ENCODE data around the gene LPIN2. TPM values are rescaled to one million over a fixed set of nuclear protein-coding genes. Genes with fewer than 3 reads are reported as not detected.
"Not testable (repeated sequence)": the region's sequence is repeated elsewhere in the genome, so short reads cannot be mapped to it uniquely, and the experiment has no call there.

Gene LPIN2
- total and polyA plus RNA-seq, 3 experiments from 2014 or later, result 68.6 to 83.2 (median 82.9) TPM

GRCh38 chr18:3014503-3015203 is 1.7 kb upstream of the LPIN2 start:
- Mint-ChIP-seq H3K27me3 (peaks cover 2 to 3% of the 10 kb centered on the region in 2 donors), H3K27ac (peak overlapping the region in 6 of 8 donors; percentile 40 to 87 (median 61)), H3K36me3 (peaks cover 0 to 22% (median 2%) of the 10 kb centered on the region in 3 donors), H3K4me3 (peak overlapping the region in 2 of 7 donors; percentile 21 to 61), H3K9me3 (no peaks in the 10 kb centered on the region), H3K4me1 (peaks cover 53 to 62% (median 59%) of the 10 kb centered on the region in 3 donors)
- peaks cover 6% of the 10 kb centered on the region for H3K36me3 ChIP-seq (ENCODE audit: insufficient read depth, low read length)
- no peaks in the 10 kb centered on the region for H3K27me3 ChIP-seq (ENCODE audit: insufficient read depth, low read length, poor library complexity, severe bottlenecking)
- ChIA-PET POLR2A (no interaction called here), CTCF (interaction anchor here (0.7 to 9.1 kb wide), 7 partner anchors 9 to 137 kb away, joined by 3 to 71 read pairs (median 4); no protein-coding TSS in a partner anchor)
- H3K9me3 ChIP-seq (ENCODE audit: low read length), result no peaks in the 10 kb centered on the region
- H3K4me1 ChIP-seq (ENCODE audit: insufficient read depth, low read length), result peaks cover 63% of the 10 kb centered on the region
- H3K4me3 ChIP-seq (ENCODE audit: low read length), result no peak overlapping the region
- H3K27ac ChIP-seq (ENCODE audit: low read depth, low read length), result no peak overlapping the region
- DNase-seq, result no peak

- Mint-ChIP-seq H3K4me3 (peak overlapping the region; percentile 93 to 97 (median 97)), H3K9me3 (no peaks in the 10 kb centered on the region), H3K36me3 (peaks cover 4 to 34% (median 4%) of the 10 kb centered on the region in 3 donors), H3K27me3 (peaks cover 2 to 3% of the 10 kb centered on the region in 2 donors), H3K4me1 (peaks cover 63 to 77% (median 72%) of the 10 kb centered on the region in 3 donors), H3K27ac (peak overlapping the region; percentile 90 to 98 (median 96))
- DNase-seq, result peak; percentile 38 to 69 (median 55)
- ChIA-PET POLR2A (interaction anchor here (0.7 to 1.3 kb wide), 3 partner anchors 48 to 234 kb away, joined by 3 to 15 read pairs (median 5); no protein-coding TSS in a partner anchor), CTCF (interaction anchor here (5.0 to 9.1 kb wide), 2 partner anchors 18 to 51 kb away, joined by 27 to 71 read pairs; no protein-coding TSS in a partner anchor)
- no peaks in the 10 kb centered on the region for H3K27me3 ChIP-seq (ENCODE audit: insufficient read depth, low read length, poor library complexity, severe bottlenecking)
- peak overlapping the region; percentile 55 for H3K27ac ChIP-seq (ENCODE audit: low read depth, low read length)
- H3K9me3 ChIP-seq (ENCODE audit: low read length), result no peaks in the 10 kb centered on the region
- peak overlapping the region; percentile 42 for H3K4me3 ChIP-seq (ENCODE audit: low read length)
- peaks cover 12% of the 10 kb centered on the region for H3K36me3 ChIP-seq (ENCODE audit: insufficient read depth, low read length)
- peaks cover 71% of the 10 kb centered on the region for H3K4me1 ChIP-seq (ENCODE audit: insufficient read depth, low read length)
Measured at GRCh38 chr18:3012136-3013023, 564 bp downstream of the LPIN2 start.

GRCh38 chr18:3010086-3010485 is 2.9 kb downstream of the LPIN2 start:
- no peak overlapping the region for H3K4me3 ChIP-seq (ENCODE audit: low read length)
- H3K9me3 Mint-ChIP-seq, result no peaks in the 10 kb centered on the region
- DNase-seq, result no peak
- POLR2A ChIA-PET, result interaction anchor here (1.1 to 1.3 kb wide), 2 partner anchors 9 to 52 kb away, joined by 4 to 6 read pairs; no protein-coding TSS in a partner anchor
- H3K27ac Mint-ChIP-seq, result peak overlapping the region in 7 of 8 donors; percentile 48 to 98 (median 73)
- no peaks in the 10 kb centered on the region for H3K9me3 ChIP-seq (ENCODE audit: low read length)
- no peak overlapping the region for H3K27ac ChIP-seq (ENCODE audit: low read depth, low read length)
- peaks cover 0 to 2% of the 10 kb centered on the region in 2 donors for H3K27me3 Mint-ChIP-seq
- peaks cover 17% of the 10 kb centered on the region for H3K36me3 ChIP-seq (ENCODE audit: insufficient read depth, low read length)
- H3K4me1 Mint-ChIP-seq, result peaks cover 52 to 67% (median 63%) of the 10 kb centered on the region in 3 donors
- no peaks in the 10 kb centered on the region for H3K27me3 ChIP-seq (ENCODE audit: insufficient read depth, low read length, poor library complexity, severe bottlenecking)
- peak overlapping the region in 5 of 7 donors; percentile 36 to 97 (median 97) for H3K4me3 Mint-ChIP-seq
- H3K36me3 Mint-ChIP-seq, result peaks cover 4 to 47% (median 8%) of the 10 kb centered on the region in 3 donors
- peaks cover 49% of the 10 kb centered on the region for H3K4me1 ChIP-seq (ENCODE audit: insufficient read depth, low read length)
- CTCF ChIA-PET, result interaction anchor here (1.2 to 9.1 kb wide), 3 partner anchors 16 to 236 kb away, joined by 3 to 71 read pairs (median 27); no protein-coding TSS in a partner anchor

GRCh38 chr18:3008541-3008940 is 4.4 kb downstream of the LPIN2 start:
- Mint-ChIP-seq H3K9me3 (no peaks in the 10 kb centered on the region), H3K4me1 (peaks cover 58 to 73% (median 73%) of the 10 kb centered on the region in 3 donors), H3K27me3 (peaks cover 0 to 2% of the 10 kb centered on the region in 2 donors), H3K27ac (peak overlapping the region in 3 of 8 donors; percentile 3 to 77 (median 48)), H3K4me3 (no peak overlapping the region), H3K36me3 (peaks cover 4 to 57% (median 12%) of the 10 kb centered on the region in 3 donors)
- Histone ChIP-seq H3K4me1 (ENCODE audit: insufficient read depth, low read length) (peaks cover 34% of the 10 kb centered on the region), H3K9me3 (ENCODE audit: low read length) (no peaks in the 10 kb centered on the region), H3K4me3 (ENCODE audit: low read length) (no peak overlapping the region), H3K36me3 (ENCODE audit: insufficient read depth, low read length) (peaks cover 24% of the 10 kb centered on the region), H3K27ac (ENCODE audit: low read depth, low read length) (no peak overlapping the region), H3K27me3 (ENCODE audit: insufficient read depth, low read length, poor library complexity, severe bottlenecking) (no peaks in the 10 kb centered on the region)
- POLR2A ChIA-PET, result no interaction called here
- no peak for DNase-seq
- CTCF ChIA-PET, result interaction anchor here (0.7 to 4.6 kb wide), 3 partner anchors 14 to 120 kb away, joined by 3 to 24 read pairs (median 6); no protein-coding TSS in a partner anchor

- Histone ChIP-seq H3K9me3 (ENCODE audit: low read length) (no peaks in the 10 kb centered on the region), H3K4me1 (ENCODE audit: insufficient read depth, low read length) (peaks cover 36% of the 10 kb centered on the region), H3K27ac (ENCODE audit: low read depth, low read length) (no peak overlapping the region), H3K27me3 (ENCODE audit: insufficient read depth, low read length, poor library complexity, severe bottlenecking) (no peaks in the 10 kb centered on the region), H3K4me3 (ENCODE audit: low read length) (no peak overlapping the region), H3K36me3 (ENCODE audit: insufficient read depth, low read length) (peaks cover 24% of the 10 kb centered on the region)
- H3K27me3 Mint-ChIP-seq, result no peaks in the 10 kb centered on the region
- no peaks in the 10 kb centered on the region for H3K9me3 Mint-ChIP-seq
- CTCF ChIA-PET, result interaction anchor here (0.9 to 4.6 kb wide), 4 partner anchors 9 to 56 kb away, joined by 3 to 24 read pairs (median 5); no protein-coding TSS in a partner anchor
- peak overlapping the region in 2 of 8 donors; percentile 3 to 39 for H3K27ac Mint-ChIP-seq
- H3K4me1 Mint-ChIP-seq, result peaks cover 63 to 81% (median 80%) of the 10 kb centered on the region in 3 donors
- no peak for DNase-seq
- POLR2A ChIA-PET, result no interaction called here
- peaks cover 5 to 64% (median 15%) of the 10 kb centered on the region in 3 donors for H3K36me3 Mint-ChIP-seq
- no peak overlapping the region for H3K4me3 Mint-ChIP-seq
Measured at GRCh38 chr18:3007491-3007890, 5.5 kb downstream of the LPIN2 start.

GRCh38 chr18:3005462-3005861 is 7.5 kb downstream of the LPIN2 start:
- no peak for DNase-seq
- Histone ChIP-seq H3K4me1 (ENCODE audit: insufficient read depth, low read length) (peaks cover 18% of the 10 kb centered on the region), H3K9me3 (ENCODE audit: low read length) (no peaks in the 10 kb centered on the region), H3K27ac (ENCODE audit: low read depth, low read length) (no peak overlapping the region), H3K27me3 (ENCODE audit: insufficient read depth, low read length, poor library complexity, severe bottlenecking) (no peaks in the 10 kb centered on the region), H3K36me3 (ENCODE audit: insufficient read depth, low read length) (peaks cover 22% of the 10 kb centered on the region), H3K4me3 (ENCODE audit: low read length) (no peak overlapping the region)
- ChIA-PET POLR2A (no interaction called here), CTCF (interaction anchor here (0.9 to 4.6 kb wide), 6 partner anchors 10 to 240 kb away, joined by 3 to 24 read pairs (median 5); no protein-coding TSS in a partner anchor)
- peak overlapping the region in 1 of 7 donors; percentile 25 for H3K4me3 Mint-ChIP-seq
- no peaks in the 10 kb centered on the region for H3K9me3 Mint-ChIP-seq
- peaks cover 58 to 81% (median 79%) of the 10 kb centered on the region in 3 donors for H3K4me1 Mint-ChIP-seq
- H3K27ac Mint-ChIP-seq, result peak overlapping the region in 5 of 8 donors; percentile 20 to 84 (median 36)
- H3K27me3 Mint-ChIP-seq, result no peaks in the 10 kb centered on the region
- peaks cover 8 to 59% (median 19%) of the 10 kb centered on the region in 3 donors for H3K36me3 Mint-ChIP-seq

GRCh38 chr18:3003766-3004165 is 9.2 kb downstream of the LPIN2 start:
- POLR2A ChIA-PET; H3K27ac ChIP-seq (ENCODE audit: low read depth, low read length); H3K4me3 Mint-ChIP-seq; H3K27me3 Mint-ChIP-seq; H3K9me3 Mint-ChIP-seq; DNase-seq; H3K4me3 ChIP-seq (ENCODE audit: low read length); H3K9me3 ChIP-seq (ENCODE audit: low read length); H3K27me3 ChIP-seq (ENCODE audit: insufficient read depth, low read length, poor library complexity, severe bottlenecking): not testable (repeated sequence)
- Mint-ChIP-seq H3K36me3 (peaks cover 8 to 54% (median 23%) of the 10 kb centered on the region in 3 donors), H3K4me1 (peaks cover 63 to 85% (median 83%) of the 10 kb centered on the region in 3 donors), H3K27ac (peak overlapping the region in 4 of 8 donors; percentile 35 to 91 (median 60))
- H3K4me1 ChIP-seq (ENCODE audit: insufficient read depth, low read length), result peaks cover 23% of the 10 kb centered on the region
- CTCF ChIA-PET, result interaction anchor here (1.2 to 3.1 kb wide), 3 partner anchors 10 to 125 kb away, joined by 3 to 15 read pairs (median 12); no protein-coding TSS in a partner anchor
- peaks cover 15% of the 10 kb centered on the region for H3K36me3 ChIP-seq (ENCODE audit: insufficient read depth, low read length)

Data from CD8-positive, alpha-beta memory T cell (primary cell).